Stimulated activated CD8-positive, alpha-beta memory T cell treated with anti-CD3 and anti-CD28 coated beads, Interleukin-15, amount 100 ng/mL, for 1 hour (primary cell): ENCODE measurements around the gene AS3MT.
A peak's percentile ranks its signal among the peaks of the same experiment; 100 is the strongest.
"Not testable (repeated sequence)": the region's sequence is repeated elsewhere in the genome, so short reads cannot be mapped to it uniquely, and the experiment has no call there.

Experiments
- DNase-seq: peaks from one replicate; pipeline ENCODE4 v3.0.0-alpha.2; 2020; ENCODE audit warnings: low read depth

AS3MT gene

DNA sequence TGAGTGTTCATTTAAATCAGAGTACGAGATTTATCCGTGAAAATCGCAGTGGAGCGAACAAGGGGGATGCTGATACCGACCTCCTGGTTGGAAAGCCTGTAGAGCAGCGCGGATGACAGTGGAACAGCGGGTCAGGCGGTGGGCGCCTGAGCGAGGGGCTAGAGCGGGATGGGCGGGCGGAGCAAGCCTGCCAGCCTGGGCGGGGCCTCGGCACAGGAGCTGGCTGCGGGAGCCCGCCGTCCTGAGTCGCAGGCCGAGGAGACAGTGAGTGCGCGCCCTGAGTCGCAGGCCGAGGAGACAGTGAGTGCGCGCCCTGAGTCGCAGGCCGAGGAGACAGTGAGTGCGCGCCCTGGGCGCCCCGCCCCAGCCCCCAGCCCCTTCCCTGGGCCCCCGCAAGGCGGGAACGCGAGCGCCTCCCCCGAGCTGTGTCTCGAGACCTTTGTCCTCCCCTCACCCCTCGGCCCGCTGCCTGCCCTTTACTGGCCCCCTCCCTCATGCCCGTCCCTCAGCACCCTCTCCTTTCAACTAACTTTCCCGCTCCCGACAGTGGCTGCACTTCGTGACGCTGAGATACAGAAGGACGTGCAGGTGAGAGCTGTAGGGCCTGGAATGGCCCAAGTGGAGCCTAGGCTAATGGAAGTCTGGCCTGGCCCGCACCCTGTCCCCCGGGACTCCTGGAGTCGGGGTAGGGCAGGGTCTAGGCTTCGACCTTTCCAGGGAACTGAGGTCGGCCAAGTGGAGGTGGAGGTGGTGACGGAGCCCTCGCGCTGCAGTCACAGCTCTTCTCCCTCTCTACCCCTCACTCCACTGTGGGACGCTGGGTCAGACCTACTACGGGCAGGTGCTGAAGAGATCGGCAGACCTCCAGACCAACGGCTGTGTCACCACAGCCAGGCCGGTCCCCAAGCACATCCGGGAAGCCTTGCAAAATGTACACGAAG is at the start of gene AS3MT:
Gene AS3MT, plus strand, starts transcription at position 213 of the 941 bp plus-strand sequence. Its CDS starts 123 bp downstream, at position 336.
- no peak for DNase-seq

- not testable (repeated sequence) for DNase-seq
Measured at GRCh38 chr10:102820008-102820407, 49.3 kb upstream of the AS3MT start.

- DNase-seq = no peak
Measured at GRCh38 chr10:102822222-102822621, 47.0 kb upstream of the AS3MT start.

GRCh38 chr10:102824664-102825063 is 44.6 kb upstream of the AS3MT start:
- no peak for DNase-seq

- DNase-seq = no peak
Measured at GRCh38 chr10:102826148-102826796, 43.0 kb upstream of the AS3MT start.

- no peak for DNase-seq
Measured at GRCh38 chr10:102827597-102827975, 41.7 kb upstream of the AS3MT start.

DNA sequence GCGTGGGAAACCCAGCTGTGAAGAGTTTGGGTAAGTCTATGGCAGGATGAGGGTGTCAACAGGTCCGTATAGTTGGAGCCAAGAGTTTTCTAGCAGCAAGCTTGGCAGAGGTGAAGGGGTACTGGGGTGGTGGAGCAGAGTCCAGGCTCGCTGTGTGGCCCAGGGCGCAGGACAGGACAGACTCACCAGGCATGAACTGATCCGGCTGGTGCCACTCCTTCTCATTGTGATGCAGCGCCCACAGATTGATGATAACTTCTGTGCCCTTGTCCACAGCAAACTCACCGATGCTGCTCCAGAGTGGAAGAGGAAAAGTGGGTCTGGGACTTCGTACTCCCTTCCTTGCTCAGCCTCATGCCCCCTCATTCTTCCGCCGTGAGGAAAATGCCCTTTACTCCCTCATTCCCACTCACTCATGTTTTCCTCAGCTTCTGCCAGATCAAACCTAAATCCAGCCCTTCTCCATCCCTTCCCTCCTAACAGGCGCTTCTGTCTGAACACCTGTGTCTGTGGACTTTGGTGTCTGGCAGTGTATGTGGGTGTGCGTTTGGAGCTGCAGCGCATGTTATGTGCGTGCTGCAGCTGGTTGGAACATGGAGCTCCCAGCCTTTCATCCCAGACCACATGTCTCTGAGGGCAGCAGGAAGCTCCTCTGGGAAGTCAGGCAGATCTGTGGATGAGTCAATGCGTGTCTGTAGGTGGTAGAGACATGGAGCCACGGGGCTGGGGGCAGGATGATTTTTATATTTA is 37.8 kb upstream of the AS3MT start:
- no peak for DNase-seq

- DNase-seq = no peak
Measured at GRCh38 chr10:102832248-102832647, 37.0 kb upstream of the AS3MT start.

- no peak for DNase-seq
Measured at GRCh38 chr10:102832987-102833386, 36.3 kb upstream of the AS3MT start.

DNA sequence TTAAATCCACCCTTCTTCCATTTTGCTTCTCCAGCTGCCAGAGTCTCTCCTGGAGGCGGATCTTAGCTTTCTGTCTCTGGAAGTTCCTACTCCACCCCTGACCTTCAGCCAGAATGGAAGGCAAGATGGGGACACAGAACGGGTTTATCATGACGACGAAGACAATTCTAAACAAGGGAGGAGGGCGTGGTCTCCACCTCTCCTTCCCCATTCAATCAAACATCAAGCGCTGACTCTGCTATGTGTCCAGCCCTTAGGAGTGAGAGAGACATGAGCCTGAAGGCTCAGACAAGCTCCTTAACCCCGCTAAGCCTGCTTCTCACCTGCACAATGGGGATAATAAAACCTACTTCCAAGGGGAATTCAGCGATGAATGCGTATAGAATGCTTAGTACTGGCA is 35.1 kb upstream of the AS3MT start:
- DNase-seq = no peak

- peak; percentile 63 for DNase-seq
Measured at GRCh38 chr10:102835007-102835482, 34.2 kb upstream of the AS3MT start.

DNA sequence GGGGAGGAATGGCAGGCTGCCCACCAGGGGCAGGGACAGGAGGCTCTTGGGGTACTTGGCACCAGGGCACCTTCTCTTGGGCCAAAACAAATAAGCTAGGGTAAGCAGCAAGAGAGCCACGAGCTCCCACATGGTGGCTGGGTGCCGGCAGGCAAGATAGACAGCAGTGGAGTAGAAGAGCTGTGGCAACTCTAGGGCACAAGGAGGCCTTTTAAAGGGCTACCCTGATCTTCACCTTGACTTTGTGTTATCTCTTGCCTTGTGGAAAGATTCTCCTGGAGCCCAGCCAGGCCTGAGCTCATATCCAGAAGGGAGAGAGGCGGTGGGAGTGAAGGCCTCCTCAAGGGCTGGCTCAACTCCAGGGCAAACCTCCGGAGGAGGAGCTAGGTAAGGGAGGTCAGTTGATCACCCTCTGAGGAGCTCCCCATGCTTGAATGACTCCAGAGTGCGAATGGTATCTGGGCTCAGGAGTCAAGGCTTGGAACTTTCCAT is 32.0 kb upstream of the AS3MT start, which contains the start of gene CYP17A1:
Gene CYP17A1, minus strand, starts transcription at position 184 of the 492 bp plus-strand sequence. Its CDS starts 52 bp downstream, at position 132.
- DNase-seq = no peak

GRCh38 chr10:102838276-102838927 is 30.9 kb upstream of the AS3MT start:
- not testable (repeated sequence) for DNase-seq

GRCh38 chr10:102841827-102842345 is 27.4 kb upstream of the AS3MT start:
- DNase-seq = no peak

DNA sequence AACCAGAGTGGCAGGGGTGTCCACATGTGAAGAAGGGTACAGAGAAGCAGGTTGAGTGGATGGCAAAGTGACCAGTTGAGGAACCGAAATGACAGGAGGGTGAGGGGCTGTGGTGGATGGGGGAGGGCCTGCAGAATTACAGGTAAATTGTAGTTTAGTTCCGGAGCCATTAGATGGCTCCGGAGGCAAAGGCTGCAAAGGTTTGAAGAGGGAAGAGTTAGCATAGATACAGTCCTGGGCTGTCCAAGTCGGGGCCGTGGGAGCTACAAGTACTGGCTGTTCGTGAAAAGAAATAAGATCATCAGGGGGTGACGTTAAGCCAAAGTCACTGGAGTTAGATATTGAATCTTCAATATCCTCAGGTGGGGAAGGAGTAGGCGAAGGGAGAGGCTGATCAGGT is 26.1 kb upstream of the AS3MT start:
- DNase-seq = not testable (repeated sequence)

GRCh38 chr10:102844190-102844776 is 25.0 kb upstream of the AS3MT start:
- DNase-seq = not testable (repeated sequence)

- DNase-seq = no peak
Measured at GRCh38 chr10:102845352-102845902, 23.8 kb upstream of the AS3MT start.

DNA sequence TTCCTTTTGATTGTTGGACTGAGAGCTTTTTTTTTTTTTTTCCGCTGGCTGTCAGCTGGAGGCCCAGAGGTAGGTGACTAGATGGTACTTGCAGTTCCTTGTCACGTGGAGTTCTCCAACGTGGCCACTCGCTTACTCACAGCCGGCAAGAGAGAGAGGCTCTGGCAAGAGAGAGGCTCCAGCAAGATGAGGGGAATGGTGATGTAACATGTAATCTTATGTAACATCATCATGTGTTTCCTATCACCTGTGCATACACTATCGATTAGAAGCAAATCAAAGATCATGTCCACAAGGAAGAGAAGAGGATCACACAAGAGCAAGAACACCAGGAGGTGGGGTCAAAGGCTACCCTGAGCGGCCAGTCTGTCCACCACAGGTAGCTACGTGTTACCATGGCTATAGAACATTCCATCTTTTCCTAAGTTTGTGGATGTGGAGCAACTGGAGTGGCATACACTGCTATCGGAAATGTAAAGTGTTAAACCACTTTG is 19.2 kb upstream of the AS3MT start:
- DNase-seq = no peak

DNA sequence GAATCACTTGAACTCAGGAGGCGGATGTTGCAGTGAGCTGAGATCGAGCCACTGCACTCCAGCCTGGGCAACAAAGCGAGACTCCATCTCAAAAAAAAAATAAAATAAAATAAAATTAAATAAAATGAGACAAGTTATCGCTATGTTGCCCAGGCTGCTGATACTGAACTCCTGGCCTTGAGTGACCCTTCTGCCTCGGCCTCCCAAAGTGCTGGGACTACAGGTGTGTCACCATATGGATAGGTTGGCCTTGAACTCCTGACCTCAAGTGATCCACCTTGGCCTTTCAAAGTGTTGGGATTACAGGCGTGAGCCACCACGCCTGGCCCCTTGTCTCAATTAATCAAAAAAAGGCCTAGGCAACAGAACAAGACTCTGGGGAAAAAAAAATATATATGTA is 16.0 kb upstream of the AS3MT start:
- not testable (repeated sequence) for DNase-seq

GRCh38 chr10:102855731-102856436 is 13.4 kb upstream of the AS3MT start:
- not testable (repeated sequence) for DNase-seq
